Measurements from ENCODE around the gene JAM2. TPM values are rescaled to one million over a fixed set of nuclear protein-coding genes. Genes with fewer than 3 reads are reported as not detected.

The JAM2 gene
- total and polyA plus RNA-seq, 10 donors = 0.80 to 2.9 (median 1.8) TPM

DNA sequence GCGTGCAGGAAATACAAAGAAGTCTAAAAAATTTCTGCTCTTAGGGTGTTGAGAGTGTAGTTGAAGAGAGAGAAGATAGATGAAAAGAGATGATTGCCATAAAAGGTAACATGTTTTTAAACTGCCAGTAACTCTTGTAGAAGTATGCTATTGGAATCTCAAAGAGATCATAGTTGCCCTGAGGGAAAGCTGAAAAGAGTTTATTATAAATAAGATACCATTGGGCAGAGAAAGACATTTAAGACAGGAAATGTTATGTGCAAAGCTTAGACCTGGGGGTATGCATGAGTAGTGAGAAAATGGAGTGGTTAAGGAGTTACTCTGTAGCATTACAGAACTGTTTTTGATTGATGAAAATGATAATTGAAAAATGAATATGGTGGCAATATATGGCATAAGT is 113.4 kb downstream of the JAM2 start:
- H3K27ac ChIP-seq = no peak overlapping the region
- 92 to 100% (median 97%) methylated on average over 1 of the region's 1 CpG for WGBS, 5 donors
- H3K36me3 ChIP-seq = peaks cover 0 to 91% (median 42%) of the 10 kb centered on the region in 6 donors
- peaks cover 0 to 18% (median 3%) of the 10 kb centered on the region in 6 donors for H3K4me1 ChIP-seq
- H3K4me3 ChIP-seq = no peak overlapping the region
- no peaks in the 10 kb centered on the region for H3K27me3 ChIP-seq (replicated peaks in 1 of 7)
- H3K9me3 ChIP-seq = no peaks in the 10 kb centered on the region
- intact Hi-C loops (cut with DNase I; ENCODE audit: low total_unique reads) = no loop called here
- no peak for DNase-seq
- TF ChIP-seq POLR2AphosphoS5 (IDR thresholded peaks at IDR 0.05) (no peak), POLR2A (IDR thresholded peaks at IDR 0.05) (no peak)
- TF ChIP-seq, protein P1, sequence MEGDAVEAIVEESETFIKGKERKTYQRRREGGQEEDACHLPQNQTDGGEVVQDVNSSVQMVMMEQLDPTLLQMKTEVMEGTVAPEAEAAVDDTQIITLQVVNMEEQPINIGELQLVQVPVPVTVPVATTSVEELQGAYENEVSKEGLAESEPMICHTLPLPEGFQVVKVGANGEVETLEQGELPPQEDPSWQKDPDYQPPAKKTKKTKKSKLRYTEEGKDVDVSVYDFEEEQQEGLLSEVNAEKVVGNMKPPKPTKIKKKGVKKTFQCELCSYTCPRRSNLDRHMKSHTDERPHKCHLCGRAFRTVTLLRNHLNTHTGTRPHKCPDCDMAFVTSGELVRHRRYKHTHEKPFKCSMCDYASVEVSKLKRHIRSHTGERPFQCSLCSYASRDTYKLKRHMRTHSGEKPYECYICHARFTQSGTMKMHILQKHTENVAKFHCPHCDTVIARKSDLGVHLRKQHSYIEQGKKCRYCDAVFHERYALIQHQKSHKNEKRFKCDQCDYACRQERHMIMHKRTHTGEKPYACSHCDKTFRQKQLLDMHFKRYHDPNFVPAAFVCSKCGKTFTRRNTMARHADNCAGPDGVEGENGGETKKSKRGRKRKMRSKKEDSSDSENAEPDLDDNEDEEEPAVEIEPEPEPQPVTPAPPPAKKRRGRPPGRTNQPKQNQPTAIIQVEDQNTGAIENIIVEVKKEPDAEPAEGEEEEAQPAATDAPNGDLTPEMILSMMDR (IDR thresholded peaks at IDR 0.05 in 8 of 11, conservative IDR thresholded peaks at IDR 0.05 in 3 of 11) = no peak

DNA sequence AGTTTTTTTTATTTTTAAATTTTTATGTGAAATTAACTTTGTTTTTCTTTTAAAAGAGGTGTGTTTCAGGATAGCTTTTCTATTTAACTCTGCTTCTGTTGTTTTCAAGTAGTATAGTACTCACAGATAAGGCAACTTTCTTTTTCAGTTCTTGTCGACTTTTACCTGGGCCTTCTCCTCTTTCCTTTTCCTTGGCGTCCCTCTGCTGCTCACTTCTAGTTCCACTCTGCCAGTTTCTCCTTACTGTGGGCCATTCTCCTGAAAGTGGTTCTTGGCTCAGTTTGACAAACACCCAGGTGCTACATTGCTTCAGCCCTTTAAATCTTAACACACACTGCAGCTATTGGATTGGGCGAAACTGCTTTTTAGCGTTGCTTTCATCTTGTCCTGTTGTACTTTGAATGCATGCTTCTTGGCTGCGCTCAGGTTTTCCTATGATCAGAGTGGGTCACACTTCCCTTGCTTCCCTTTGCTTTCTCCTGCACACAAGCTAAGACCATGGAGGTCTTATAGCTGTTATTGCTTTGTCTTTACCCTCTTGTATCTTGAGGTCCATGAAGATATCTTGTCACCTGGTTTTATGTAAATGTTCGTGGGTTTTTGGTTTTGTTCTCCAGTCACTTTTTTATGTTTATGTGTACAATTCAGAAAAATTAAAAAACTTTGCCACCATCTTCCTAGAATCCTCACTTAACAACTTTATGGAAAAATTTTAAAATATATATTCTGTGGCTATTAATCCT is 117.3 kb downstream of the JAM2 start:
- intact Hi-C loops (cut with DNase I; ENCODE audit: low total_unique reads) = no loop called here
- Histone ChIP-seq H3K27ac (peak overlapping the region in 4 of 8 donors; percentile 10 to 52 (median 16)), H3K9me3 (no peaks in the 10 kb centered on the region), H3K27me3 (replicated peaks in 1 of 7) (no peaks in the 10 kb centered on the region), H3K4me3 (no peak overlapping the region), H3K36me3 (peaks cover 0 to 94% (median 53%) of the 10 kb centered on the region in 6 donors), H3K4me1 (peaks cover 0 to 18% (median 3%) of the 10 kb centered on the region in 6 donors)
- TF ChIP-seq, protein P1 (IDR thresholded peaks at IDR 0.05 in 8 of 11, conservative IDR thresholded peaks at IDR 0.05 in 3 of 11) = no peak
- TF ChIP-seq POLR2AphosphoS5 (IDR thresholded peaks at IDR 0.05) = no peak
- TF ChIP-seq POLR2A (IDR thresholded peaks at IDR 0.05) = no peak
- 74 to 90% (median 80%) methylated on average over 6 of the region's 6 CpGs for WGBS, 5 donors
- no peak for DNase-seq

DNA sequence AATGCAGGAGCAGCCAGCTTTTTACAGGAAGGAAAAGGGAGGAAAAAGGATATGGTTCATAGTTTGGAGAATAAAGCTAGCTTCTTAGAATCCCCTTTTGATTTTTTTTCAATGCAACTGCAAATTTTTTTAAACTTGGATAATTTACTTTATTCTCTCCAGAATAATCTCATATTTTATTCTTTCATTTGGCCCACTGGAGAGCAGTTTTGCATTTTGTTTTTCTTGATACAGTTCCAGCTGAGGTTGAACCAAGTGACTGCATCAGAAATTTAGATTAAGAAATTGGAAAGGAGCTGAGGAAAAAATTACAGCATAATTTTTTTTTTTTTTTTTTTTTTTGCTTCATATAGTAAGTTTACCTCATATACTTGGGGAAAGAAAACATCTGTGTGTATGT is 118.5 kb downstream of the JAM2 start:
- DNase-seq = no peak
- no peak for TF ChIP-seq POLR2AphosphoS5 (IDR thresholded peaks at IDR 0.05)
- TF ChIP-seq, protein P1 (IDR thresholded peaks at IDR 0.05 in 8 of 11, conservative IDR thresholded peaks at IDR 0.05 in 3 of 11) = no peak
- TF ChIP-seq POLR2A (IDR thresholded peaks at IDR 0.05) = no peak
- peaks cover 0 to 18% (median 3%) of the 10 kb centered on the region in 6 donors for H3K4me1 ChIP-seq
- H3K36me3 ChIP-seq = peaks cover 2 to 97% (median 53%) of the 10 kb centered on the region in 6 donors
- H3K4me3 ChIP-seq = no peak overlapping the region
- intact Hi-C loops (cut with DNase I; ENCODE audit: low total_unique reads) = no loop called here
- peak overlapping the region in 2 of 8 donors; percentile 14 to 22 for H3K27ac ChIP-seq
- H3K27me3 ChIP-seq (replicated peaks in 1 of 7) = no peaks in the 10 kb centered on the region
- no peaks in the 10 kb centered on the region for H3K9me3 ChIP-seq

DNA sequence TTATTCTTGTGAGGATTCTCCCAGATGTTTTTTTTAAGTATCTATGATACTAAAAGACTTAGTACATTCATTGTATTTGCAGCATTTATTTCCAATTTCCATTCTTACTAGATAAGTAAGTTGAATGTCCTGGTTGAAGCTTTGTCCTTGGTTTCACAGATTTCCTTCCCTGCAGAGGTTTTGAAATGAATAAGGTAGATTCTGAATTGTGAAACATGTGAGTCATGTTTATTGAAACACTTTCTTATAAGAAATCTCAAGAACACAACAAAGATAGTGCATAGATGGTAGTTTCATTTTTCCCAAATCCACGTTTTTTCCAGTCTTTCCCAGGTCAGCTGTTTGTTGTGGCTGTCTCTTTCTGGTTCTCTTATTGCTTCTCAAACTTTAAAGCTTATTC is 120.5 kb downstream of the JAM2 start:
- peaks cover 0 to 18% (median 3%) of the 10 kb centered on the region in 6 donors for H3K4me1 ChIP-seq
- TF ChIP-seq, protein P1 (IDR thresholded peaks at IDR 0.05 in 8 of 11, conservative IDR thresholded peaks at IDR 0.05 in 3 of 11) = no peak
- TF ChIP-seq POLR2AphosphoS5 (IDR thresholded peaks at IDR 0.05) = no peak
- TF ChIP-seq POLR2A (IDR thresholded peaks at IDR 0.05) = no peak
- no peak for DNase-seq
- no peaks in the 10 kb centered on the region for H3K27me3 ChIP-seq (replicated peaks in 1 of 7)
- WGBS, 5 donors = 70 to 91% (median 78%) methylated on average over 1 of the region's 1 CpG
- no peak overlapping the region for H3K4me3 ChIP-seq
- peaks cover 10 to 97% (median 58%) of the 10 kb centered on the region in 6 donors for H3K36me3 ChIP-seq
- no peak overlapping the region for H3K27ac ChIP-seq
- intact Hi-C loops (cut with DNase I; ENCODE audit: low total_unique reads) = no loop called here
- H3K9me3 ChIP-seq = no peaks in the 10 kb centered on the region

Measured in spleen (tissue), 11 donors.